Measurements from ENCODE around the gene PNMA3.
"Not testable (repeated sequence)": the region's sequence is repeated elsewhere in the genome, so short reads cannot be mapped to it uniquely, and the experiment has no call there.

PNMA3 gene, protein sequence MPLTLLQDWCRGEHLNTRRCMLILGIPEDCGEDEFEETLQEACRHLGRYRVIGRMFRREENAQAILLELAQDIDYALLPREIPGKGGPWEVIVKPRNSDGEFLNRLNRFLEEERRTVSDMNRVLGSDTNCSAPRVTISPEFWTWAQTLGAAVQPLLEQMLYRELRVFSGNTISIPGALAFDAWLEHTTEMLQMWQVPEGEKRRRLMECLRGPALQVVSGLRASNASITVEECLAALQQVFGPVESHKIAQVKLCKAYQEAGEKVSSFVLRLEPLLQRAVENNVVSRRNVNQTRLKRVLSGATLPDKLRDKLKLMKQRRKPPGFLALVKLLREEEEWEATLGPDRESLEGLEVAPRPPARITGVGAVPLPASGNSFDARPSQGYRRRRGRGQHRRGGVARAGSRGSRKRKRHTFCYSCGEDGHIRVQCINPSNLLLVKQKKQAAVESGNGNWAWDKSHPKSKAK

DNA sequence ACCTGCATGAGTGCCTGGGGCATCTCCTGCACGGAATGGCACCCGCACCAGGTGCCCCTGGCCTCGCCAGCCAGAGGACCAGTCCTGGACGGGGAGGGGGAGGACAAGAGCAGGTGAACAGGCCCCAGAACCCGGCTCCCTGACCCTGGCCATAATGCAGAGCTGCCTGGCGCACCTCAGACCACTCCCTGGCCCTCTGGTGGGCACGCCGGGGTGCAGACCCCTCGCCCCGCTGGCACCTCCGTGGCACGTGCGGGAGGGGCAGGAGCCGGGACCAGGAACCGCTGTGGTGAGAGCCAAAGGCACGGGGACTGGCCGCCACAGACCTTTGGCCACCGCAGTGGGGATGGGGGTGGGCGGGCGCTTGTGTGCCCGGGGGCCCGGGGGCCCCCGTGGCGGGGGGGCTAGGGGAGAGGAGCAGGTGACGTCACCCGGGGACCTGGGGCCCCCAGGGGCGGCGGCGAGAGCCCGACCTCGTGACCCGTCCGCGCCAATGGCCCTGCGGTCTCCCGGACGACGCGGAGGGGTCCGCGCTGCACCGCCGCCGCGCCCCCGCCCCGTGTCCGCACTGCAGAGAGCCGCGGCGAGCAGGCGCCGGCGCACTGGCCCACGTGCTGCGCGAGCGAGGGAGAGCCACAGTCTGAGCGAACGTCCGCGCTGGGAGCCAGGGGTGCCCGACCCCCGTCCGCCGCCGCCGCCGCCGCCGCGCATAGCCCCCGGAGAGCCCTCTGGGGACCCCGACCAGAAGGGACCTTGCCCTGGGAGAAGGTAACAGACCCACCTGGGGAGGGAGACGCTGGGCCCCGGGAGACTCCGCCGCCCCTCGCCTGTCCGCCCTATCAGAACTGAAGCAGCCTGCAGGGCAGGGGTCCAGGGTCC lies at the start of gene PNMA3:
Gene PNMA3, plus strand, starts transcription at position 600 of the 879 bp plus-strand sequence. CDS start 586 bp downstream, outside the sequence.
- no peak for DNase-seq (ENCODE audit: low spot score)

DNA sequence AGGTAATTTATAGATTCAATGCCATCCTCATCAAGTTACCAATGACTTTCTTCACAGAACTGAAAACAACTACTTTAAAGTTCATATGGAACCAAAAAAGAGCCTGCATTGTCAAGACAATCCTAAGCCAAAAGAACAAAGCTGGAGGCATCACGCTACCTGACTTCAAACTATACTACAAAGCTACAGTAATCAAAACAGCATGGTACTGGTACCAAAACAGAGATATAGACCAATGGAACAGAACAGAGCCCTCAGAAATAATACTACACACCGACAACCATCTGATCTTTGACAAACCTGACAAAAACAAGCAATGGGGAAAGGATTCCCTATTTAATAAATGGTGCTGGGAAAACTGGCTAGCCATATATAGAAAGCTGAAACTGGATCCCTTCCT lies 39.1 kb upstream of the PNMA3 start:
- not testable (repeated sequence) for DNase-seq (ENCODE audit: low spot score)

DNA sequence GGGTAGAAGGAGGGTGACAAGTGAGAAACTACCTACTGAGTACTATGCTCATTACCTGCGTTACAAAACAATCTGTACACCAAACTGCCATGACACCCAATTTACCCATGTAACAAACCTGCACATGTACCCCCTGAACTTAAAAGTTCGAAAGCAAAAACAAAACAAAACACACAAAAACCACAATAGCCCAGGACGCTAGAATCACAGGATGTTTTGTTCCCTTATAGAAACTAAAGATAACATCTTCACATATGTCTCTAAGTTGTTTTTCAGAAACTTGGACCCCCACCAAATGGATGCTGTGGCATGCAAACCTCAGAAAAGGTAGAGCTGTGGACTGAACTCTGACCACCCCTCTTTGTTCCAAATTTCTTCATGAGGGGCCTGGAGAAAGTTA lies 37.1 kb upstream of the PNMA3 start:
- DNase-seq (ENCODE audit: low spot score), result no peak

DNA sequence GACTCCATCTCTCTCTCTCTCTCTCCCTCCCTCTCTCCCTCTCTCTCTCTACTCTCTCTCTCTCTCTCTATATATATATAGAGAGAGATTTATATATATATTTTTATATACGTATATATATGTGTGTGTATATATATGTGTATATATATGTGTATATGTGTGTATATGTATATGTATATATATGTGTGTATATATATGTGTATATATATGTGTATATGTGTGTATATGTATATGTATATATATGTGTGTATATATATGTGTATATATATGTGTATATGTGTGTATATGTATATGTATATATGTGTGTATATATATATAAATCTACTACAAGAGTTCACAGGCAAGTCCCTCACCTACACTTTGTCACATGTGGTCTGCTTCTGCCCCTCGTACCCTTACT lies 29.8 kb upstream of the PNMA3 start:
- not testable (repeated sequence) for DNase-seq (ENCODE audit: low spot score)

DNA sequence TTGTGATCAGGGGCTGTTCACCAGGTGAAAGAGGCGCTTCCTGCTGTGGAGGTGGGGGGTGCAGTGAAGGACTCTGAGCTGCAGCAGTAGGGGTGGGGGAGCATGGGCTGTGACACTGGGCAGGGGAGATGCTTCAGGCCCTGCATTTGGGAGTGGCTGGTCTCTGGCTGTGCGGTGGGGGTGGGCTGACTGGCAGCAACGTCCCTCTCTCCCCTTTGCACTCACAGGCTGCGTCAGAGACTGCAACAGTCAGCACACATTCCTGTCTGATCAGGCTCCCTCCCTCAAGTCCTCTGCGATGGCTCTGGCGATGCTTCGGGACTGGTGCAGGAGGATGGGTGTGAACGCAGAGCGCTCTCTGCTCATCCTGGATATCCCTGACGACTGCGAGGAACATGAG lies 27.8 kb upstream of the PNMA3 start:
- DNase-seq (ENCODE audit: low spot score), result not testable (repeated sequence)

DNA sequence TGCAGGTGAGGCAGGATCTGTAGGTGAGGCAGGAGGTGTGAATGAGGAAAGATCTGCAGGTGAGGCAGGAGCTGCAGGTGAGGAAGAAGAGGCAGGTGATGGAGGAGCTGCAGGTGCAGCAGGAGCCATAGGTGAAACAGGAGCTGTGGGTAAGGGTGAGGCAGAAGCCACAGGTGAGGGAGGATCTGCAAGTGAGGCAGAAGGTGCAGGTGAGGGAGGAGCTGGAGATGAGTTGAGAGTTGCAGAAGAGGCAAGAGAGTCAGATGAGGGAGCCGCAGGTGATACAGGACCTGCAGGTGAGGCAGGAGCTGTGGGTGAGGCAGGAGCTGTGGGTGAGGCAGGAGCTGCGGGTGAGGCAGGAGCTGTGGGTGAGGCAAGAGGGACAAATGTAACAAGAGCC lies 27.1 kb upstream of the PNMA3 start:
- no peak for DNase-seq (ENCODE audit: low spot score)

DNA sequence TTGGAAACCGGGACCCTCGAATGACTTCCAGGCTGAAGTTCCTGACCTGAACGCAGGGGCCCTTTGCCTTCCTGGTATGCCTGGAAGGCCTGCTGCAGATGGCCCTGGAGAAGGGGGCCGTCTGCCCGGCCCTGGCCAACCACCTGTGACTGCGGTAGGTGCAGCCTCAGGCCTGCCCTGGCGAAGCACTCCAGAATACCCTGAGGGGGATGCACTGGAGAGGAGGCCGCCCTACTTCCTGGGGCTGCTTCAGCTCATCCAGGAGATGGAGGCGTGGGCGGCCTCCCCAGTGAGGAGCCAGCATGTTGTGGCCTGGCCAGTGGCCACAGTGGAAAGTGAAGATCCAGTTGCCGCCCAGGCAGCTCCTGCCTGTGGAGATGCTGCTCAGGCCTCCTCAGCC lies 26.4 kb upstream of the PNMA3 start:
- DNase-seq (ENCODE audit: low spot score), result no peak

DNA sequence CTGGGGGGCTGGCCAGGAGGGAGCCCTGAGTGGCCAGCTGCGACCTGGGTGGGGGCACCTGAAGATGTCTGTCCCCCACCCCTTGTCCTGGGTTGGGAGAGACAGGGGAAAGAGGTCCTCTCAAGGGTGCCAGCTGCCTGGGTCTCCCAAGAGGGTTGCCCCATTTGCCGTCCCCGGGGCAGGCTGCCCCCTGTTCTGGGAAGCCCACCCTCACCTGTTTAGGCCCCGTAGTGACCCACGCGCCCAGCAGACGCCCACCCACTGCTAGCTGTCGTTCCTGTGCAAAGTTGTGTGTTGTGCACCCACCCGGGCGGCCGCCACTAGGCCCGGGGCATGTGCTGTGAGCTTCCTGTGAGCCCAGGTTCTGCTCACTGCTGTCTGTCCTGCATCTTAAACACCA lies 25.5 kb upstream of the PNMA3 start:
- DNase-seq (ENCODE audit: low spot score), result no peak

DNA sequence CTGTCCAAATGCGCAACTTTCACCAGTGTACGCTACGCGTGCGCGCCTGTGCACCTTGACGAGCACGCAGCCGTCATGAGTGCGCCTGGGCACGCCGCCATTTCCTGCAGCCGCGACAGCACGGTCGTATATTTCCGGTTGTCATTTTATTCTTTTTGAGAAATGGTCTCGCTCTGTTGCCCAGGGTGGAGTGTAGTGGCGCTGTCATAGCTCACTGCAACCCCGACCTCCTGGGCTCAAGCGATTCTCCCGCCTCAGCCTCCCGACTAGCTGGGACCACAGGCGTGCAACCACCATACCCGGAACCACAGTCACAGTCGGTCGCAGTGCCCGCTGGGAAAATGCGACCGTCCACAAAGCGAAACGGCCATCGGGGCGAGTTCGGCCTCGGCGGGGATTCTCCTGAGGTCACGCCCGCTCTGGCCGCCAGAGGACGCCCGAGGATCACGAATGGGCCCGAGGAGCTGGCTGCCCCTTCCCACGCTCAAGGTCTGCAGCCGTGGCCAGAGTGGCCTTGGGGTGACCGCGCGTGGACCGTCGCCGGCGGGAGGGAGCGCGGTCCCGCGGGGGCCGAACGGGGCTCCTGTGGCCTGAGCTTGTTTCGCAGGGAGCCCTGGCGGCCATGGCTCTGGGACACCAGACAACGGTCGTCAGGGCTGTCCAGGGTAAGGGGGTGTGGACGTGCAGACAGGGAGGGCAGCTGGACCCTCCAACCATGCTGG lies 23.7 kb upstream of the PNMA3 start:
- DNase-seq (ENCODE audit: low spot score), result peak; percentile 8

DNA sequence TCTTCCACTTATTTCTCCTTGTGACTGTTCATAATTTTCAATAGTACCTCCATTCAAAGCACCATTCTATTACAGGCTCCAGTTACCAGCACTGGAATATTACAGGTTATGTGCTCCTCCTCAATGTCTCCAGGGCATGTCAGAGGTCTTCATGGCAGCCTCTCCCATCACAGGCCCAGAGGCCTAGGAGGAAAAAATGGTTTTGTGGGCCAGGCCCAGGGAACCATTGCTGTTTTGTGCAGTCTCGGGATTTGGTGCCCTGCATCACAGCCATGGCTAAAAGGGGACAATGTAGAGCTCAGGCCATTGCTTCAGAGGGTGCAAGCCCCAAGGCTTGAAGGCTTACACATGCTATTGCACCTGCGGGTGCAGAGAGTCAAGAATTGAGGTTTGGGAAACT lies 7.2 kb upstream of the PNMA3 start:
- no peak for DNase-seq (ENCODE audit: low spot score)

DNA sequence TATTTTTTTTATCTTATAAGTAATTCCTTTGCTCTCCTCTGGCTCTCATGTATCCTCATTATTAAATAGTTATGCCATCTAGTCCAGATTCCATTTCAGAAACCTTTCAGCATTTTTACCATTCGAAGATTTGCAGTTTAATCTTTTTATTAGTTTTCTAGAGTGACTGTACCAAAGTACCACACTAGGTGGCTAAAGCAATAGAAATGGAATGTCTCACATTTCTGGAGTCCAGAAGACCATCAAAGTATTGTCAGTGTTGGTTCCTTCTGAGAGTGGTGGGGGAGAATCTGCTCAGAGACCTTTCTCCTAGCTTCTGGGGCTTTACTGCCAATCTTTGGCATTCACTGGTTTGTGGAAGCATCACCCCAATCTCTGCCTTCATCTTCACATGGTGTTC lies 3.7 kb upstream of the PNMA3 start:
- DNase-seq (ENCODE audit: low spot score), result no peak

DNA sequence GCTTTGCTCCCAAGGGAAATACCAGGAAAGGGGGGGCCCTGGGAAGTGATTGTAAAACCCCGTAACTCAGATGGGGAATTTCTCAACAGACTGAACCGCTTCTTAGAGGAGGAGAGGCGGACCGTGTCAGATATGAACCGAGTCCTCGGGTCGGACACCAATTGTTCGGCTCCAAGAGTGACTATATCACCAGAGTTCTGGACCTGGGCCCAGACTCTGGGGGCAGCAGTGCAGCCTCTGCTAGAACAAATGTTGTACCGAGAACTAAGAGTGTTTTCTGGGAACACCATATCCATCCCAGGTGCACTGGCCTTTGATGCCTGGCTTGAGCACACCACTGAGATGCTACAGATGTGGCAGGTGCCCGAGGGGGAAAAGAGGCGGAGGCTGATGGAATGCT lies 1.0 kb downstream of the PNMA3 start:
- no peak for DNase-seq (ENCODE audit: low spot score)

DNA sequence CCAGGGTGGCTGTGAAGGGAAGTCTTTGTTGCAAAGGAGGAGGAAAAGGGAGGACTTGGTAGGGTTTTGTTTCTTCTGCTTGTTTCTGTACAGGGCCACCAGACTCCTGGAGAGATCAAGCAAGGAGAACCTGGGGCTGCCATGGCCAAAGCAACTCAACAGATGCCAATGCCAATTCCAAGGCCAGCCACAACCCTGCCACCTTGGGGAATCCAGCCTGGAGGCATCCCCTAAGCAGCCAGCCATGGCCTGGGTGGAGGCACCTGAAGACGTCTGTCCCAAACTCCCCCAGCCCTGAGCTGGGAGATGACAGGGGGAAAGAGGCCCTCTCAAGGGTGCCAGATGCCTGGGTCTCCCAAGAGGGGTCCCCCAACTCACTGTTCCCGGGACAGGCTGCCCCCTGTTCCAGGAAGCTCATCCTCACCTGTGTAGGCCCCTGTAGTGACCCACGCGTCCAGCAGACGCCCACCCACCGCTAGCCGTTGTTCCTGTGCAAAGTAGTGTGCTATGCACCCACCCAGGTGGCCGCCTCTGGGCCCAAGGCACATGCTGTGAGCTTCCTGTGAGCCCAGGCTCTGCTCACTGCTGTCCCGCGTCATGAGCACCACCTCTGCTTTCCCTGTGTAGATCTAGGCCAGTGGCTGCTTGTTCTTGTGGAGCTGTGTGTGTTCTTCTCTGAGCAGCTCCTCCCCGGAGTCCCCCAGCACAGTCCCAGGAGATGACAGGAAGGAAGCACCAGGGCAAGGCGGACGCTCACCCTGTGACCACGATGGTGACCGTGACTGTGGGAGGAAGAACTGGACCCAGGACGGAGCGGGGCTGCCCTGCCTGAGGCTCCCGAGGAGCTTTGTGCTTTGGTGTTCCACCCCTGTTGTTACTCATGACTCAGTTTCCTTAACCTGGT lies 3.2 kb downstream of the PNMA3 start:
- DNase-seq (ENCODE audit: low spot score), result no peak

DNA sequence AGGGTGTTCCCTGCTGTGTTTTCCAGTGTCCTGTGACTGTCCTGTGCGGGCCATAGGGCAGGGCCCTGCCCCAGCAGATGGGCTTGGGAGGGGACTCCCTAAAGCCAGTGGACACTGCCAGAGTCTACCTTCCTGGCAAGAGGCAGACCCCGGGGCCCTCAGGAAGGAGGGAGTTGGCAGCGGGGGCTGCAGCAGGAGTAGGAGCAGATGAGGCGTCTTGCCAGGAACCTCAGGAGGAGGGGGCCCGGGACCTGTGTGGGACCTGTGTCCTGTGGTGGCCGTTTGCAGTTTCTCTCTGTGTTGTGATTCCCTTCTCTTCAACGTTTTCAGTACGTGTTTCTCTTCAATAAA lies 3.8 kb downstream of the PNMA3 start:
- DNase-seq (ENCODE audit: low spot score), result no peak

DNA sequence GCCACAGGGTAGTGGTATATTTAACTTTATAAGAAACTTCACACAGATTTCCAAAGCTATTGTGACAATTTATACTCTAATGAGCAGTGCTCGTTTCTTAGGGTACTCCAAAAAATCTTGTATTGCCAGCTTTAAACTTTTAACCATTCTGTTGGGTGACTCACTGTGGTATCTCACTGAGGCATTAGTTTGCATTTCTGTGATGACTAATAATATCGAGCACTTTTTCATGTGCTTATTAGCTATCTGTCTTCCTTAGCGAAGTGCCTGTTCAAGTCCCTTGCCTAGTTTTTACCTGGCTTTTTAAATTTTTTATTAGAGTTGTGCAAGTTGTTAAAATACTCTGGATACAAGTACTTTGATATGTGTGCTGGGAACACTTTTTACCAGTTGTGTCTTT lies 5.5 kb downstream of the PNMA3 start:
- DNase-seq (ENCODE audit: low spot score), result no peak

DNA sequence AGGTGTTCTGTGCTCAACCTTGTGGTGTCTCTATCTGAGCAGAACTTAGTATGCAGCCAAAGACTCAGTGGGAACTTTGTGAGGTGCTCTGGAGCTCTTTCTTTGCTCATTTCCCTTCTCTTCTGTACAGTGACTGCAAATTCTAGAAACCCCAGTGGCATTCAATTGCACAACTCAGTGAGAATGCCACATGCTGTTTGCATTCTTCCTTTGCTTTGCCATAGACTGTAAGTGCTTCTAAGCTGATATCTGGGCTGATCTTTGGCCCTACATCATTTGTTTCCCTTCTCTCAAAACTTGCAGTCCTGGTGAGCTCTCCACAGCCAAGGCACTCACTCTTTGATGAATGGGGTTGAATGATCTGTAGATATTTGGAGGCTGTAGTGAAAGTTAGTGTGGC lies 7.0 kb downstream of the PNMA3 start:
- DNase-seq (ENCODE audit: low spot score), result no peak

DNA sequence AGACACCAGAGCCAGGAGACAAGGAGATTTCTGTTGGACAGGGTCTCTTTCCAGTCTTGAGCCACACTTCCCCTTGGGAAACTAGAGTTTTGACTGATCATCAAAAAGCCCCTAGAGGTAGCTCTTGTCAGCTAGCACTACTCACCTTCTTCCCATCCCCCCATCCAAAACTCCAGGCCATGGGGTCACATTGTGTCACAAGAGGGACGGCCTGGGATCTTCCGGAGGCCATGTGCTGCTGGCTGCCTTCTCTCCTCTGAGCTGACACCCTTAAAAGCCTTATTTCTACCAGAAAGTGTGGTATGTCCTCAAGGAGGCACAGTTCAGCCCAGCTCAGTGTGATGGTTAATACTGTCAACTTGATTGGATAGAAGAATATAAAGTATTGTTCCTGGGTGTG lies 7.8 kb downstream of the PNMA3 start:
- no peak for DNase-seq (ENCODE audit: low spot score)

DNA sequence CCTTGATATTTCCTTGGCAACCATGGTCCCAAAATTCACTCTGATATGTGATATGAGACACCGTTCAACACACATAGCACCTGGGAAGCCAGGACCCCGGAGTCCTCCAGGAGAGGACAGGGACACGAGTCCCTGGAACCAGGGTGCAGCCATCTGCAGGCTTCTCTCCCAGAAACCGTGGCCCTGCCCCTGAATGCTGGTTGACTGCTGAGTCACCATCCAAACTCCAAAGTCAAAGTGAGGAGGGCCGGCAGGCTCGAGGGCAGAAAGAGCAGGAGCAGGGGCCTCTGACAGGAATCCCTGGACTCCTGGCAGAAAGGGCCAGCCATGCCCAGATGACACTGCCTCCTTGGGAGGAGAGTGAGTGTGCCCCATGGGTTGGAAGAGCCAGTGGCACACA lies 9.1 kb downstream of the PNMA3 start:
- no peak for DNase-seq (ENCODE audit: low spot score)

DNA sequence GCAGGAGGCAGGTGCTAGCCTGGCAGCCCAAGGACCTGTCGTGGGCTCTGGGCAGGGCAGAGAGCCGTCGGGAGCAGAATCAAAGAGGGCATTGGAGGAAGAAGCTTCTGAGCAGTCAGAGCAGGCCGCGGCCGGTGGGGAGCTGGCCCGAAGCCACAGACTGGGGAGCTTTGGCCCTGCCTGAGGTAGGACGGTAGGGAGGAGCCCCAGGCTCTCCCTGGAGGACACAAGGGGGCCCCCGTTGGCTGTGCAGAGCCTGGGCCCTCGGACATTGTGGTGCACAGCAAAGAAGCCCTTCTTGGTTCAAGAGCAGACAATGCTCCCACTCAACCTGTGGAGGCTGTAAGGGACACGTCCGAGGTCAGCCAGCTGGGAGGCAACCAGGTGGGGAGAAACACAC lies 10.1 kb downstream of the PNMA3 start:
- DNase-seq (ENCODE audit: low spot score), result not testable (repeated sequence)

DNA sequence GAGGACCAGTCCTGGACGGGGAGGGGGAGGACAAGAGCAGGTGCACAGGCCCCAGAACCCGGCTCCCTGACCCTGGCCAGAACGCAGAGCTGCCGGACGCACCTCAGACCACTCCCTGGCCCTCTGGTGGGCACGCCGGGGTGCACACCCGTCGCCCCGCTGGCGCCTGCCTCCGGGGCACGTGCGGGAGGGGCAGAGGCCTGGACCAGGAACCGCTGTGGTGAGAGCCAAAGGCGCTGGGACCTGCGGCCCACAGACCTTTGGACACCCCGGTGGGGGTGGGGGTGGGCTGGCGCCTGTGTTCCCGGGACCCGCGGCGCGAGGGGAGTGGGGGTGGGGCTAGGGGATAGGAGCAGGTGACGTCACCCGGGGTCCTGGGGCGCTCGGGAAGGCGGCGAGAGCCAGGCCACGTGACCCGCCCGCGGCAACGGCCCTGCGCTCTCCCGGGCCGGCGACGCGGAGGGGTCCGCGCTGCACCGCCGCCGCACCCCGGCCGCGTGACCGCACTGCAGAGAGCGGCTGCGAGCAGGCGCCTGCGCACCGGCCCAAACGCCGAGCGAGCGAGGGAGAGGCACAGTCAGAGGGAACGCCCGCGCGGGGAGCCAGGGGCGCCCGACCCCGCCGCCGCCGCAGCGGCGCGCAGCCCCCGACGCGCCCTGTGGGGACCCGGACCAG lies 15.8 kb downstream of the PNMA3 start, which contains the start of gene PNMA6A:
Gene PNMA6A, plus strand, starts transcription at position 546 of the 675 bp plus-strand sequence. CDS start 609 bp downstream, outside the sequence.
- not testable (repeated sequence) for DNase-seq (ENCODE audit: low spot score)

DNA sequence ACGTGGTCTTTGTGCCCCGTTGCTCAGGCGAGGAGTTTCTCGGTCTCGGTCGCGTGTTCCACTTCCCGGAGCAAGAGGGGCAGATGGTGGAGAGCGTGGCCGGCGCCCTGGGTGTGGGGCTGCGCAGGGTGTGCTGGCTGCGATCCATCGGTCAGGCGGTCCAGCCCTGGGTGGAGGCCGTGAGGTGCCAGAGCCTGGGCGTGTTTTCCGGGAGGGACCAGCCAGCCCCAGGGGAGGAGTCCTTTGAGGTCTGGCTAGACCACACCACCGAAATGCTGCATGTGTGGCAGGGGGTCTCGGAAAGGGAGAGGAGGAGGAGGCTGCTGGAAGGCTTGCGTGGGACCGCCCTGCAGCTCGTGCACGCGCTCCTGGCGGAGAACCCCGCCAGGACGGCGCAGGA lies 17.1 kb downstream of the PNMA3 start:
- not testable (repeated sequence) for DNase-seq (ENCODE audit: low spot score)
